CD14-positive monocyte (primary cell): Measurements from ENCODE around the gene LRP1B. TPM values are rescaled to one million over a fixed set of nuclear protein-coding genes. Genes with fewer than 3 reads are reported as not detected.

Experiments used
- DNase-seq, 3 donors: peaks; one replicate each; pipeline ENCODE4 v3.0.0-alpha.2; 2011 to 2022
- H2AFZ ChIP-seq: 2 replicates; pipeline ENCODE4 v1.6.0; 2012; ENCODE audit warnings: mild to moderate bottlenecking, low read depth, low read length, inconsistent platforms; ENCODE audit not compliant: insufficient read depth, poor library complexity, severe bottlenecking
- H3K27ac ChIP-seq, 2 donors: 1 replicate in 1 of 2; 2 replicates in 1 of 2; pipeline ENCODE4 v1.5.1; 2012 to 2013; ENCODE audit warnings: low read length in 2 of 2, control low read depth in 1 of 2, inconsistent platforms in 1 of 2, low read depth in 1 of 2, mild to moderate bottlenecking in 1 of 2
- H3K27me3 ChIP-seq, 2 donors: one replicate each; pipeline versions ENCODE4 v1.6.0 to v1.6.1; 2011 to 2013; ENCODE audit warnings: low read length in 2 of 2; ENCODE audit not compliant: control insufficient read depth in 2 of 2, insufficient read depth in 2 of 2
- H3K36me3 ChIP-seq, 2 donors: replicated peaks in 1 of 2; 1 replicate in 1 of 2; 2 replicates in 1 of 2; pipeline versions ENCODE4 v1.5.1 to v1.6.1; 2012 to 2013; ENCODE audit warnings: low read length in 2 of 2, control low read depth in 1 of 2, inconsistent platforms in 1 of 2, mild to moderate bottlenecking in 1 of 2; ENCODE audit not compliant: insufficient read depth in 2 of 2, control insufficient read depth in 1 of 2
- H3K4me1 ChIP-seq, 2 donors: 1 replicate in 1 of 2; 2 replicates in 1 of 2; pipeline versions ENCODE4 v1.5.1 to v1.6.1; 2012 to 2013; ENCODE audit warnings: low read length in 2 of 2, control low read depth in 1 of 2, inconsistent platforms in 1 of 2, mild to moderate bottlenecking in 1 of 2, moderate library complexity in 1 of 2; ENCODE audit not compliant: insufficient read depth in 2 of 2, control insufficient read depth in 1 of 2
- H3K4me2 ChIP-seq: replicated peaks from 2 replicates; pipeline ENCODE3; 2012; ENCODE audit warnings: low read length, moderate library complexity, mild to moderate bottlenecking; ENCODE audit not compliant: poor library complexity, severe bottlenecking; ENCODE audit errors: extremely low read depth
- H3K4me3 ChIP-seq, 3 experiments: fragments of 200-600 bp in 1 of 3; sonication (generic) in 1 of 3; replicated peaks in 1 of 3; 1 replicate in 2 of 3; 2 replicates in 1 of 3; pipeline ENCODE4 v1.5.1; 2011 to 2013; ENCODE audit warnings: low read length in 3 of 3, mild to moderate bottlenecking in 3 of 3, control low read depth in 2 of 3, low read depth in 2 of 3, inconsistent platforms in 1 of 3, moderate library complexity in 1 of 3
- H3K79me2 ChIP-seq: 2 replicates; pipeline ENCODE4 v1.6.0; 2012; ENCODE audit warnings: mild to moderate bottlenecking, control low read depth, inconsistent platforms, low read length, moderate library complexity; ENCODE audit not compliant: insufficient read depth
- H3K9ac ChIP-seq: 2 replicates; pipeline ENCODE4 v1.6.0; 2017; ENCODE audit warnings: low read length, mild to moderate bottlenecking; ENCODE audit not compliant: insufficient read depth, poor library complexity, severe bottlenecking
- H3K9me3 ChIP-seq, 2 donors: replicated peaks in 1 of 2; 1 replicate in 1 of 2; 2 replicates in 1 of 2; pipeline versions ENCODE4 v1.5.1 to v1.6.1; 2012 to 2013; ENCODE audit warnings: low read length in 2 of 2, control low read depth in 1 of 2; ENCODE audit not compliant: control insufficient read depth in 1 of 2, insufficient read depth in 1 of 2
- H4K20me1 ChIP-seq: 2 replicates; pipeline ENCODE4 v1.6.0; 2012; ENCODE audit warnings: mild to moderate bottlenecking, low read length, control low read depth, moderate library complexity; ENCODE audit not compliant: insufficient read depth
- H3K27ac Mint-ChIP-seq, 7 donors: one replicate each; pipeline ENCODE4 v1.8.0; 2020; ENCODE audit warnings: mild to moderate bottlenecking in 7 of 7, mixed read lengths in 7 of 7, moderate library complexity in 6 of 7, inconsistent platforms in 2 of 7
- H3K27me3 Mint-ChIP-seq, 3 donors: one replicate each; pipeline ENCODE4 v1.8.0; 2021 to 2022; ENCODE audit warnings: low read depth in 3 of 3, mild to moderate bottlenecking in 3 of 3, mixed read lengths in 3 of 3, moderate library complexity in 3 of 3, inconsistent platforms in 1 of 3
- H3K36me3 Mint-ChIP-seq, 2 donors: one replicate each; pipeline ENCODE4 v1.8.0; 2020; ENCODE audit warnings: mixed read lengths in 2 of 2, inconsistent platforms in 1 of 2, mild to moderate bottlenecking in 1 of 2
- H3K4me1 Mint-ChIP-seq: one replicate; pipeline ENCODE4 v1.8.0; 2020; ENCODE audit warnings: mild to moderate bottlenecking, mixed read lengths
- H3K4me3 Mint-ChIP-seq, 2 donors: one replicate each; pipeline ENCODE4 v1.8.0; 2020; ENCODE audit warnings: mild to moderate bottlenecking in 2 of 2, mixed read lengths in 2 of 2, moderate library complexity in 1 of 2
- H3K9me3 Mint-ChIP-seq, 7 donors: one replicate each; pipeline ENCODE4 v1.8.0; 2020 to 2022; ENCODE audit warnings: mixed read lengths in 7 of 7, mild to moderate bottlenecking in 6 of 7, moderate library complexity in 6 of 7, inconsistent platforms in 2 of 7
- CTCF ChIP-seq: fragments of 200-600 bp; IDR thresholded peaks from one replicate; pipeline ENCODE4 v1.8.0; 2022; ENCODE audit warnings: antibody characterized with exemption, mild to moderate bottlenecking
- WGBS: methylation state at CpG from one replicate; pipeline ENCODE4 v1.1.5; 2013; ENCODE audit warnings: missing lambda C conversion rate; ENCODE audit not compliant: insufficient coverage; 5-methylcytosine and 5-hydroxymethylcytosine counted together
- intact Hi-C, 2 donors: fragments of 100-400 bp; cut with micrococcal nuclease; formaldehyde crosslinking; loops; one replicate each; pipeline versions ENCODE4 v1.15.0 to v1.15.1; 2023
- polyA plus RNA-seq, 3 donors: library from polyadenylated mRNA; depleted of rRNA in 1 of 3; unstranded in 2 of 3; stranded (reverse) in 1 of 3; fragments of 300-500 nt in 2 of 3; fragments of >200 nt in 1 of 3; fragmentation: Illumina TruSeq in 2 of 3; gene quantifications; 1 replicate in 2 of 3; 2 replicates in 1 of 3; pipeline ENCODE4 v1.2.3, GENCODE V29; 2012 to 2021

Gene LRP1B
- polyA plus RNA-seq, 3 donors, result not detected

DNA sequence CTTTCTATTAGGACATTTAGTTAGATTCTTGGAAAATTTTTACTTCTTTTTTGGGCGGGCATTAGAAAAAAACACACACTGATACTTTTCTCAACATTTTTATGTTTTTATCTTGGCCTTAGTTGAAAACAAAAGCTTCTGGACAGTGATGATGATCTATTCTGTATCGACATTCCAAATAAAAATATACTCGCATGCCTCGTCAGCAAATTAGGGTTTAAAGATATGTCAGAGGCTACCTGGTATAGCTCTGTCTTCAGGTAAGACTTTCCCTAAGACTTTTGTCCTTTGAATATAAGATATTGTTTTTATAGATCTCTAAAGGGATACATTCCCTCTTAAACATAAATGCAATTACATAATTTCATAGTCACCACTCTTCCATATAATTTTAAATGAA, 816.8 kb downstream of the LRP1B start:
- no peak overlapping the region for H3K9ac ChIP-seq
- intact Hi-C loops, result no loop called here
- no peak overlapping the region for H3K4me3 ChIP-seq
- peaks cover 0 to 2% (median 0%) of the 10 kb centered on the region in 3 donors for H3K27me3 Mint-ChIP-seq
- H2AFZ ChIP-seq, result no peak overlapping the region
- no peak for DNase-seq
- no peaks in the 10 kb centered on the region for H3K4me1 Mint-ChIP-seq
- H3K27ac ChIP-seq, result no peak overlapping the region
- H3K4me3 Mint-ChIP-seq, result no peak overlapping the region
- H3K27me3 ChIP-seq, result no peaks in the 10 kb centered on the region
- no peaks in the 10 kb centered on the region for H3K9me3 ChIP-seq
- no peaks in the 10 kb centered on the region for H3K4me1 ChIP-seq
- TF ChIP-seq CTCF, result no peak
- no peaks in the 10 kb centered on the region for H3K36me3 ChIP-seq
- WGBS, result no CpG with 5 or more reads among the region's 4 CpGs
- H4K20me1 ChIP-seq, result no peaks in the 10 kb centered on the region
- peaks cover 0 to 3% (median 0%) of the 10 kb centered on the region in 7 donors for H3K9me3 Mint-ChIP-seq
- H3K36me3 Mint-ChIP-seq, result no peaks in the 10 kb centered on the region
- no peak overlapping the region for H3K4me2 ChIP-seq
- H3K27ac Mint-ChIP-seq, result no peak overlapping the region
- no peaks in the 10 kb centered on the region for H3K79me2 ChIP-seq

GRCh38 chr2:141311430-141311829, 819.4 kb downstream of the LRP1B start:
- Histone ChIP-seq H3K27ac (no peak overlapping the region), H3K4me3 (no peak overlapping the region), H3K4me2 (no peak overlapping the region), H3K27me3 (no peaks in the 10 kb centered on the region), H3K9me3 (peaks cover 0 to 6% of the 10 kb centered on the region in 2 donors), H4K20me1 (no peaks in the 10 kb centered on the region), H3K79me2 (no peaks in the 10 kb centered on the region), H3K36me3 (no peaks in the 10 kb centered on the region), H3K9ac (no peak overlapping the region), H3K4me1 (no peaks in the 10 kb centered on the region), H2AFZ (no peak overlapping the region)
- Mint-ChIP-seq H3K4me1 (no peaks in the 10 kb centered on the region), H3K4me3 (no peak overlapping the region), H3K9me3 (peaks cover 0 to 7% (median 3%) of the 10 kb centered on the region in 7 donors), H3K27ac (no peak overlapping the region), H3K27me3 (peaks cover 0 to 2% (median 0%) of the 10 kb centered on the region in 3 donors), H3K36me3 (no peaks in the 10 kb centered on the region)
- no peak for DNase-seq
- no peak for TF ChIP-seq CTCF
- intact Hi-C loops, result no loop called here
